HEK293 (cell line): Measurements from ENCODE around the gene ROBO1.

ENCODE experiments used
- RBAK ChIP-seq: fragments of 450-650 bp; formaldehyde crosslinking; IDR thresholded peaks from 2 replicates; pipeline ENCODE4 v1.5.1; 2016; ENCODE audit warnings: missing biosample characterization, missing genetic modification characterization
- ZNF121 ChIP-seq: fragments of 450-650 bp; formaldehyde crosslinking; IDR thresholded peaks from 2 replicates; pipeline ENCODE4 v1.5.1; 2016; ENCODE audit warnings: missing biosample characterization, missing genetic modification characterization
- ZNF221 ChIP-seq: fragments of 450-650 bp; formaldehyde crosslinking; IDR thresholded peaks from 2 replicates; pipeline ENCODE4 v1.5.1; 2017; ENCODE audit warnings: missing biosample characterization, missing genetic modification characterization, borderline replicate concordance
- ZNF274 ChIP-seq, 2 experiments: fragments of 200-500 bp in 1 of 2; fragments of 450-650 bp in 1 of 2; sonication (Bioruptor generic) in 1 of 2; formaldehyde crosslinking in 1 of 2; IDR thresholded peaks; 2 replicates each; pipeline versions ENCODE4 v1.5.1 to v1.6.1; 2014 to 2016; ENCODE audit warnings: borderline replicate concordance in 1 of 2, inconsistent platforms in 1 of 2, low read length in 1 of 2, missing biosample characterization in 1 of 2, missing genetic modification characterization in 1 of 2
- ZNF292 ChIP-seq: fragments of 450-650 bp; formaldehyde crosslinking; IDR thresholded peaks from 2 replicates; pipeline ENCODE4 v1.5.1; 2016; ENCODE audit warnings: low read depth, missing biosample characterization, missing genetic modification characterization, borderline replicate concordance
- ZNF426 ChIP-seq: fragments of 450-650 bp; formaldehyde crosslinking; IDR thresholded peaks from 2 replicates; pipeline ENCODE4 v1.5.1; 2017; ENCODE audit warnings: missing biosample characterization, missing genetic modification characterization, mild to moderate bottlenecking, inconsistent platforms, moderate library complexity
- TF ChIP-seq, protein P1 (sequence below): IDR thresholded peaks from 2 replicates; pipeline ENCODE4 v1.6.1; 2011; ENCODE audit warnings: mild to moderate bottlenecking, low read depth, low read length, borderline replicate concordance
- TF ChIP-seq, protein P2 (sequence below): fragments of 450-650 bp; formaldehyde crosslinking; IDR thresholded peaks from 2 replicates; pipeline ENCODE4 v1.5.1; 2016; ENCODE audit warnings: missing biosample characterization, missing genetic modification characterization

- TF ChIP-seq, protein P1, sequence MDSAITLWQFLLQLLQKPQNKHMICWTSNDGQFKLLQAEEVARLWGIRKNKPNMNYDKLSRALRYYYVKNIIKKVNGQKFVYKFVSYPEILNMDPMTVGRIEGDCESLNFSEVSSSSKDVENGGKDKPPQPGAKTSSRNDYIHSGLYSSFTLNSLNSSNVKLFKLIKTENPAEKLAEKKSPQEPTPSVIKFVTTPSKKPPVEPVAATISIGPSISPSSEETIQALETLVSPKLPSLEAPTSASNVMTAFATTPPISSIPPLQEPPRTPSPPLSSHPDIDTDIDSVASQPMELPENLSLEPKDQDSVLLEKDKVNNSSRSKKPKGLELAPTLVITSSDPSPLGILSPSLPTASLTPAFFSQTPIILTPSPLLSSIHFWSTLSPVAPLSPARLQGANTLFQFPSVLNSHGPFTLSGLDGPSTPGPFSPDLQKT = no peak
- TF ChIP-seq, protein P2, sequence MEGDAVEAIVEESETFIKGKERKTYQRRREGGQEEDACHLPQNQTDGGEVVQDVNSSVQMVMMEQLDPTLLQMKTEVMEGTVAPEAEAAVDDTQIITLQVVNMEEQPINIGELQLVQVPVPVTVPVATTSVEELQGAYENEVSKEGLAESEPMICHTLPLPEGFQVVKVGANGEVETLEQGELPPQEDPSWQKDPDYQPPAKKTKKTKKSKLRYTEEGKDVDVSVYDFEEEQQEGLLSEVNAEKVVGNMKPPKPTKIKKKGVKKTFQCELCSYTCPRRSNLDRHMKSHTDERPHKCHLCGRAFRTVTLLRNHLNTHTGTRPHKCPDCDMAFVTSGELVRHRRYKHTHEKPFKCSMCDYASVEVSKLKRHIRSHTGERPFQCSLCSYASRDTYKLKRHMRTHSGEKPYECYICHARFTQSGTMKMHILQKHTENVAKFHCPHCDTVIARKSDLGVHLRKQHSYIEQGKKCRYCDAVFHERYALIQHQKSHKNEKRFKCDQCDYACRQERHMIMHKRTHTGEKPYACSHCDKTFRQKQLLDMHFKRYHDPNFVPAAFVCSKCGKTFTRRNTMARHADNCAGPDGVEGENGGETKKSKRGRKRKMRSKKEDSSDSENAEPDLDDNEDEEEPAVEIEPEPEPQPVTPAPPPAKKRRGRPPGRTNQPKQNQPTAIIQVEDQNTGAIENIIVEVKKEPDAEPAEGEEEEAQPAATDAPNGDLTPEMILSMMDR (tag by site-specific recombination) = no peak
- TF ChIP-seq ZNF121 (no peak), RBAK (tag by site-specific recombination) (no peak), ZNF221 (tag by site-specific recombination) (no peak), ZNF426 (tag by site-specific recombination) (no peak), ZNF292 (tag by site-specific recombination) (no peak), ZNF274 (IDR thresholded peaks at IDR 0.05; ENCODE audit: low read length) (no peak), ZNF274 (tag by site-specific recombination; IDR thresholded peaks at IDR 0.05; ENCODE audit: borderline replicate concordance) (no peak)
Measured at GRCh38 chr3:79146024-79146423, 621.8 kb downstream of the ROBO1 start.
